ENCODE data around the gene MCM9.
A peak's percentile ranks its signal among the peaks of the same experiment; 100 is the strongest.

Gene MCM9

GRCh38 chr6:118934461-118935330 lies at the start of gene MCM9:
MCM9 (minus strand) TSS chr6:118935159; CDS start chr6:118931723, 3,436 bp downstream.
- DNase-seq (ENCODE audit: low read depth in 2 of 2): peak; percentile 86 to 91

- DNase-seq (ENCODE audit: low read depth in 2 of 2): no peak
Observed at GRCh38 chr6:118984342-118984741, 49.4 kb upstream of the MCM9 start.

- DNase-seq (ENCODE audit: low read depth in 2 of 2): no peak
Observed at GRCh38 chr6:118982575-118982911, 47.6 kb upstream of the MCM9 start.

GRCh38 chr6:118981884-118982574 lies 47.1 kb upstream of the MCM9 start:
- DNase-seq (ENCODE audit: low read depth in 2 of 2): no peak

GRCh38 chr6:118980063-118980462 lies 45.1 kb upstream of the MCM9 start:
- DNase-seq (ENCODE audit: low read depth in 2 of 2): no peak

GRCh38 chr6:118974790-118975189 lies 39.8 kb upstream of the MCM9 start:
- no peak for DNase-seq (ENCODE audit: low read depth in 2 of 2)

- no peak for DNase-seq (ENCODE audit: low read depth in 2 of 2)
Observed at GRCh38 chr6:118971682-118972081, 36.7 kb upstream of the MCM9 start.

GRCh38 chr6:118970866-118971265 lies 35.9 kb upstream of the MCM9 start:
- no peak for DNase-seq (ENCODE audit: low read depth in 2 of 2)

- DNase-seq (ENCODE audit: low read depth in 2 of 2): no peak
Observed at GRCh38 chr6:118968416-118968815, 33.5 kb upstream of the MCM9 start.

GRCh38 chr6:118967239-118967638 lies 32.3 kb upstream of the MCM9 start:
- no peak for DNase-seq (ENCODE audit: low read depth in 2 of 2)

- DNase-seq (ENCODE audit: low read depth in 2 of 2): no peak
Observed at GRCh38 chr6:118965843-118966370, 30.9 kb upstream of the MCM9 start.

GRCh38 chr6:118965371-118965770 lies 30.4 kb upstream of the MCM9 start:
- DNase-seq (ENCODE audit: low read depth in 2 of 2): no peak

- no peak for DNase-seq (ENCODE audit: low read depth in 2 of 2)
Observed at GRCh38 chr6:118963003-118963402, 28.0 kb upstream of the MCM9 start.

GRCh38 chr6:118959903-118960302 lies 24.9 kb upstream of the MCM9 start:
- DNase-seq (ENCODE audit: low read depth in 2 of 2): no peak

- DNase-seq (ENCODE audit: low read depth in 2 of 2): no peak
Observed at GRCh38 chr6:118953391-118953790, 18.4 kb upstream of the MCM9 start.

GRCh38 chr6:118952683-118953082 lies 17.7 kb upstream of the MCM9 start:
- DNase-seq (ENCODE audit: low read depth in 2 of 2): no peak

GRCh38 chr6:118945217-118945616 lies 10.3 kb upstream of the MCM9 start:
- no peak for DNase-seq (ENCODE audit: low read depth in 2 of 2)

GRCh38 chr6:118940770-118941169 lies 5.8 kb upstream of the MCM9 start:
- no peak for DNase-seq (ENCODE audit: low read depth in 2 of 2)

GRCh38 chr6:118939683-118940082 lies 4.7 kb upstream of the MCM9 start:
- DNase-seq (ENCODE audit: low read depth in 2 of 2): no peak

- DNase-seq (ENCODE audit: low read depth in 2 of 2): no peak
Observed at GRCh38 chr6:118935978-118936703, 1.2 kb upstream of the MCM9 start.

GRCh38 chr6:118935331-118935668 lies 341 bp upstream of the MCM9 start:
- no peak for DNase-seq (ENCODE audit: low read depth in 2 of 2)

- DNase-seq (ENCODE audit: low read depth in 2 of 2): no peak
Observed at GRCh38 chr6:118933855-118934460, 1.0 kb downstream of the MCM9 start.
